T-cell (primary cell): ENCODE results near the gene TSPO. TPM values are rescaled to one million over a fixed set of nuclear protein-coding genes. Genes with fewer than 3 reads are reported as not detected.

Experiments used
- ATAC-seq, 4 experiments: fragments of 200-7000 bp in 3 of 4; fragments of 150-1000 bp in 1 of 4; cut with Tn5 transposase; replicated peaks in 1 of 4; 1 replicate in 3 of 4; 2 replicates in 1 of 4; pipeline ENCODE4 v1.10.0; 2021; ENCODE audit warnings: moderate library complexity in 3 of 4, mild to moderate bottlenecking in 2 of 4, moderate number of reproducible peaks in 1 of 4
- CTCF ChIA-PET, 2 donors: fragments of 300-600 bp; sonication (Branson Sonifier 250); formaldehyde crosslinking; loops; one replicate each; lab custom pipeline; 2022; ENCODE audit warnings: antibody characterized with exemption in 2 of 2; lab: Charles Lee
- POLR2A ChIA-PET, 2 donors: fragments of 300-600 bp; sonication (Branson Sonifier 250); formaldehyde crosslinking; loops; one replicate each; lab custom pipeline; 2022; ENCODE audit warnings: antibody characterized with exemption in 2 of 2; lab: Charles Lee
- DNase-seq, 35 experiments: peaks; one replicate each; pipeline versions ENCODE4 v3.0.0 to v3.0.0-alpha.2; 2013 to 2023
- H3K27ac ChIP-seq: one replicate; pipeline ENCODE4 v1.5.1; 2013; ENCODE audit warnings: low read length
- H3K27me3 ChIP-seq, 2 experiments: replicated peaks in 1 of 2; 1 replicate in 1 of 2; 2 replicates in 1 of 2; pipeline versions ENCODE4 v1.6.1 to v1.7.0; 2013; ENCODE audit warnings: low read length in 1 of 2, mixed read lengths in 1 of 2; ENCODE audit not compliant: control insufficient read depth in 2 of 2, insufficient read depth in 2 of 2; ENCODE audit errors: extremely low read depth in 1 of 2
- H3K36me3 ChIP-seq, 2 donors: 1 replicate in 1 of 2; 2 replicates in 1 of 2; pipeline versions ENCODE4 v1.6.1 to v1.7.0; 2013; ENCODE audit warnings: low read length in 1 of 2; ENCODE audit not compliant: control insufficient read depth in 2 of 2, insufficient read depth in 1 of 2; ENCODE audit errors: extremely low read depth in 1 of 2
- H3K4me1 ChIP-seq, 2 experiments: 1 replicate in 1 of 2; 2 replicates in 1 of 2; pipeline versions ENCODE4 v1.6.1 to v1.7.0; 2013; ENCODE audit warnings: low read length in 2 of 2, mixed read lengths in 1 of 2; ENCODE audit not compliant: insufficient read depth in 2 of 2, control insufficient read depth in 1 of 2; ENCODE audit errors: extremely low read depth in 1 of 2
- H3K4me3 ChIP-seq, 2 donors: 1 replicate in 1 of 2; 2 replicates in 1 of 2; pipeline versions ENCODE4 v1.5.1 to v1.7.0; 2013; ENCODE audit warnings: mild to moderate bottlenecking in 2 of 2, low read length in 1 of 2, moderate library complexity in 1 of 2; ENCODE audit not compliant: control insufficient read depth in 1 of 2; ENCODE audit errors: extremely low read depth in 1 of 2
- H3K9me3 ChIP-seq: 2 replicates; pipeline ENCODE4 v1.7.0; 2013
- H3K27ac Mint-ChIP-seq, 2 donors: one replicate each; pipeline ENCODE4 v1.8.0; 2020 to 2021; ENCODE audit warnings: mild to moderate bottlenecking in 2 of 2, mixed read lengths in 2 of 2
- H3K27me3 Mint-ChIP-seq, 2 donors: one replicate each; pipeline ENCODE4 v1.8.0; 2021 to 2022; ENCODE audit warnings: mixed read lengths in 2 of 2
- H3K36me3 Mint-ChIP-seq: one replicate; pipeline ENCODE4 v1.8.0; 2021; ENCODE audit warnings: mixed read lengths
- H3K4me1 Mint-ChIP-seq, 3 donors: one replicate each; pipeline ENCODE4 v1.8.0; 2020 to 2022; ENCODE audit warnings: mixed read lengths in 3 of 3, mild to moderate bottlenecking in 1 of 3
- H3K4me3 Mint-ChIP-seq, 3 donors: one replicate each; pipeline ENCODE4 v1.8.0; 2020 to 2022; ENCODE audit warnings: mild to moderate bottlenecking in 3 of 3, mixed read lengths in 3 of 3, moderate library complexity in 3 of 3
- H3K9me3 Mint-ChIP-seq, 3 donors: one replicate each; pipeline ENCODE4 v1.8.0; 2020 to 2022; ENCODE audit warnings: mixed read lengths in 3 of 3
- WGBS: methylation state at CpG from one replicate; pipeline ENCODE4 v1.1.5; 2013; ENCODE audit warnings: missing lambda C conversion rate; ENCODE audit not compliant: insufficient coverage; 5-methylcytosine and 5-hydroxymethylcytosine counted together
- total RNA-seq, 35 experiments: library from RNA in 6 of 35; stranded (reverse) in 6 of 35; fragments of 120-200 nt in 1 of 35; gene quantifications; one replicate each; pipeline versions ENCODE4 v1.2.1 to v1.2.4 and lab custom pipeline; 2013 to 2026

Gene TSPO
- total RNA-seq, 5 donors from 2014 or later (not counting 1 experiment from before 2014, with no cell fraction given), result 50.2 to 128 (median 101) TPM

DNA sequence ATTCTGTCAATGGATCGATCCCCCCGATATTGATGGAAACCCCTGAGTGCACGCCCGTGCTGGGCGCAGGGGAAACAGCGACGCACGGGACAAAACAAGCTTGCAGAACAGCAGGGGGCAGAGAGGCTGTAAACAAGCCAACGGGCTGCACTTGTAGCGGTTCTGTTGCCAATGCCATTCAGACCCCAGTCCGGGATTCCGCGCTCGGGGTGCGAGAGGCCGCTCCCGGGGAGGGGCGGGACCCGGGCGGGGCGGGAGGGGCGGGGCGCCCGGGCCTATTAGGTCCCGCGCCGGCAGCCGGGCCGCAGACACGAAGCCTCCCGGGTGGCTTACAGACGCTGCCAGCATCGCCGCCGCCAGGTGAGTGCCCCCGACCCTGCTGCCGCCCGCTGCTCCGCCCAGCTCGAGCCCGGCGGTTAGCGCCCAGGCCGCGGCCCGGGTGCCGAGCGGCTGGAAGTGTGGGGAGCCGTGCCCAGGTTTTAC lies 40.9 kb upstream of the TSPO start, which contains the start of gene BIK:
BIK (plus strand) TSS at position 307 of the 483 bp plus-strand sequence. CDS start 13,273 bp downstream, outside the sequence.
- Histone ChIP-seq H3K36me3 (peaks cover 0 to 7% of the 10 kb centered on the region in 2 donors), H3K9me3 (no peaks in the 10 kb centered on the region), H3K27me3 (peaks cover 0 to 11% of the 10 kb centered on the region in 2 experiments), H3K4me1 (peaks cover 0 to 15% of the 10 kb centered on the region in 2 experiments), H3K4me3 (peak within 1 kb of the TSS; percentile 50 to 83), H3K27ac (no peak within 1 kb of the TSS)
- Mint-ChIP-seq H3K27me3 (no peaks in the 10 kb centered on the region), H3K4me3 (peak within 1 kb of the TSS; percentile 77 to 83 (median 81)), H3K36me3 (no peaks in the 10 kb centered on the region), H3K9me3 (no peaks in the 10 kb centered on the region), H3K27ac (peak within 1 kb of the TSS in 1 of 2 donors; percentile 77), H3K4me1 (peaks cover 4 to 8% (median 6%) of the 10 kb centered on the region in 3 donors)
- peak; percentile 60 to 69 (median 66) for ATAC-seq
- CTCF ChIA-PET, result no interaction called here
- under 1% methylated on average over 49 of the region's 49 CpGs for WGBS
- DNase-seq, result peak in 32 of 35 experiments; percentile 3 to 61 (median 28)
- POLR2A ChIA-PET, result no interaction called here

DNA sequence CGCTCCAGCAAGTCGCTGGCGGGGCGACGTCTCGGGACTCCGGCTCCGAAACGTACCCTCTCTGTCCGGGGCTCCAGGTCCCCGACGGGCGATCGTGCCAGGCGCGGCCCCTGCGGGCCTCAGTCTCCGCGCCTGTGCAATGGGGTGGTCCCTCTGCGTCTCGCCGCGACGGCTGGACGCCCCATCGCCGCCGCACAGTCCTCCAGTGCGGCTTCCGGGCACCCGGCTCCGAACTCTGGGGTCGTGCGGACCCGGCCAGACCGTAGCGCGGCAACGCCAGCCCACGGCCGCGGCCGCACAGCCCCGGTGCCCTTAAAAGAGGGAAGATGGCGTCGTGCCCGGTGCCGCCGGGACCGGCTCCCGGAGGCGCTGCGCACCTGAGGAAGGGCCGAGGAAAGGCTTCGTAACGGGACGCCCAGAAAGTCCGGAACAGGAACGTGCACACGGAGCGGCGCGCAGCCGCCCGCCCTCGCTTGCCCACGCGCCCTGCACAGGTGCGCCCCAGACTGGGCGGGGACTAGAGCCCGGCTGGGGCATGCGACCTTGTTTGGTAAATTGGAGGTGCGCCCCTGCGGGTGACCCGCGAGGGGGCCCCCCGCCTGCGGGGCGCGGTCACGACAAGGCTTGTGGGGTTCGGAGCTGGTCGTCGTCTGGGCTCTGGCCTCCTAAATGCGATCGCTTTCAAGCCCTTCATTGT lies 40.3 kb upstream of the TSPO start:
- Histone ChIP-seq H3K36me3 (peaks cover 0 to 7% of the 10 kb centered on the region in 2 donors), H3K27me3 (peaks cover 0 to 11% of the 10 kb centered on the region in 2 experiments), H3K4me1 (peaks cover 0 to 15% of the 10 kb centered on the region in 2 experiments), H3K4me3 (peak overlapping the region; percentile 50 to 83), H3K27ac (no peak overlapping the region), H3K9me3 (no peaks in the 10 kb centered on the region)
- ATAC-seq, result peak; percentile 84 to 87 (median 85)
- H3K27ac Mint-ChIP-seq, result peak overlapping the region in 1 of 2 donors; percentile 16
- ChIA-PET CTCF (interaction anchor here in 1 of 2 donors (0.6 kb wide), 1 partner anchor 19 kb away, joined by 3 read pairs; no protein-coding TSS in a partner anchor), POLR2A (interaction anchor here in 1 of 2 donors (0.5 kb wide), 1 partner anchor 1730 kb away, joined by 6 read pairs; no protein-coding TSS in a partner anchor)
- H3K36me3 Mint-ChIP-seq, result no peaks in the 10 kb centered on the region
- peak in 34 of 35 experiments; percentile 15 to 67 (median 36) for DNase-seq
- H3K9me3 Mint-ChIP-seq, result no peaks in the 10 kb centered on the region
- H3K27me3 Mint-ChIP-seq, result no peaks in the 10 kb centered on the region
- 2% methylated on average over 76 of the region's 86 CpGs for WGBS
- H3K4me1 Mint-ChIP-seq, result peaks cover 4 to 8% (median 6%) of the 10 kb centered on the region in 3 donors
- peak overlapping the region; percentile 65 to 75 (median 73) for H3K4me3 Mint-ChIP-seq

DNA sequence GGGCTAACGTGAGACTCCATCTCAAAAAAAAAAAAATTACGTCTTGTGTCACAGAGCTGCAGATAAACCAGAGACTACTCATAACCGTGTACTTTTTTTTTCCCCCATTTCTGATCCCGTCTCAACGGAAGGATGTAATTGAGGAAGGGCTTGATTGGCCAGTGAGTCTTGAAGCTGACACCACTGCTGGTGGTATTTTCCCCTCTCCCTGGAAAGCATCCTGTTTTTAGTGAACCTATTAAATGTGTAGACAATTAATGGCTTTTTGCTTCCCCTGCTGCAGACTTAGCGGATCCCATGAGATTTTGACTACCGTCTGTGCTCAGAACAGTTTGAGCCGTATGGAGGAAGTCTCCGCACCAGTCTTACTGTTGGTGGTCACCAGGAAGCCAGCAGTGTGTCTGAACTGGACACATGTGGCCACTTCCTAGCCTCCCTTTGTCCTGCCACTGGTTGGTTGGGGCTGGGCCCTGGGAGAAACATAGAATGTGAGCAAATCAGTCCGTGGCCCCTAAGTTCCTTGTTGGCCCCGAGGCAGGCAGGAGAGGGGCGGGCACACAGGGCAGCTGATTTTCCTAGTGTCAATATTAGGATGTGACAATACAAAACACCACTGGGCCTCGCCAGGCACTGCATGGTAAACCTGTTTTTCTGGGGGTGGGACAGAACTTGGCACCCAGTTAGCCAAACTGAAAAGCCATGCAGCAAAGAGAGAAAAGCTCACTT lies 37.7 kb upstream of the TSPO start:
- H3K27ac Mint-ChIP-seq, result no peak overlapping the region
- no peaks in the 10 kb centered on the region for H3K9me3 Mint-ChIP-seq
- H3K4me1 Mint-ChIP-seq, result peaks cover 4 to 8% (median 7%) of the 10 kb centered on the region in 3 donors
- Histone ChIP-seq H3K27ac (no peak overlapping the region), H3K27me3 (peaks cover 0 to 11% of the 10 kb centered on the region in 2 experiments), H3K36me3 (peaks cover 0 to 7% of the 10 kb centered on the region in 2 donors), H3K4me1 (peaks cover 0 to 19% of the 10 kb centered on the region in 2 experiments), H3K9me3 (no peaks in the 10 kb centered on the region), H3K4me3 (no peak overlapping the region)
- POLR2A ChIA-PET, result no interaction called here
- CTCF ChIA-PET, result no interaction called here
- H3K4me3 Mint-ChIP-seq, result no peak overlapping the region
- 87% methylated on average over 8 of the region's 13 CpGs for WGBS
- DNase-seq, result no peak
- no peaks in the 10 kb centered on the region for H3K27me3 Mint-ChIP-seq
- no peak for ATAC-seq
- H3K36me3 Mint-ChIP-seq, result no peaks in the 10 kb centered on the region

DNA sequence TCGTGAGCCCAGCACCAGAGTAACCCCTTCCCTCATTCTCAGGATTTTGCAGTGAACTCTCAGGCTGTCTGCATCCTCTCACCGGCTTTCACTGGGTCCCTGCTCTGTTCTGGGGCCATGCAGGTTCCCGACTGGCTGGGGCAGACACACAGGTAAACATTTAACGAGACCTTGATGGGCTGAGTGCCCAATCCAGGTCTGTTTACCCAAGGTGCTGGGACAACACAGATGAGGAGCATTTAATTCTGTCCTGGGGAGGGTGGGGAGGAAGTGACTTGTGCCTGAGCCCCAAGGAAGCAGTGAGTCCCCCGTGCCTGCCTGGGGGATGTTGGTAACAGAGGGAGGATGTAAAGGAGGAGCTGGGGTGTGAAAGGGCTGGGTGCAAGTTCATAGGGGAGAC lies 36.4 kb upstream of the TSPO start:
- CTCF ChIA-PET, result no interaction called here
- H3K27ac Mint-ChIP-seq, result no peak overlapping the region
- no peak overlapping the region for H3K27ac ChIP-seq

DNA sequence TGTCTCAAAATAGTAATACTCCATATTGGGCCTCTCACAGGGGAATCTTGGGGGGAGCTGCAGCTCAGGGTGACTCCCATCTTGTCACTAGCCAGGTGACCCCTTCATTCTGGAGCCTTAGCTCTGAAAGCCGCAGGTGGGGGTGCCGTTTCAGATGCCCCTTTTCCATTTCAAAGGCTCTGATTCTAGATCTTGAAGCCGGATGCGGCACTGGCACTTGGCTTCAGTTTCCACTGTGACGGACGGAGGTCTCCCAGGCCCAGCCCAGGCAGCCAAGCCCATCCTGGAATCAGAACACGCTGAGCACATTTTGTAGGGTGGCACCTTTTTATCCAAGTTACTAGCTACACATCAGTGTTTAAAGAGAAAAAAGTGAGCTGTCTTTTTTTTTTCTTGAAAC lies 34.4 kb upstream of the TSPO start:
- Mint-ChIP-seq H3K4me3 (no peak overlapping the region), H3K36me3 (no peaks in the 10 kb centered on the region), H3K4me1 (peaks cover 0 to 7% (median 3%) of the 10 kb centered on the region in 3 donors), H3K27me3 (no peaks in the 10 kb centered on the region), H3K27ac (no peak overlapping the region), H3K9me3 (no peaks in the 10 kb centered on the region)
- Histone ChIP-seq H3K36me3 (peaks cover 0 to 7% of the 10 kb centered on the region in 2 donors), H3K4me1 (peaks cover 0 to 7% of the 10 kb centered on the region in 2 experiments), H3K4me3 (no peak overlapping the region), H3K27me3 (peaks cover 0 to 3% of the 10 kb centered on the region in 2 experiments), H3K9me3 (no peaks in the 10 kb centered on the region), H3K27ac (no peak overlapping the region)
- POLR2A ChIA-PET, result no interaction called here
- no peak for DNase-seq
- CTCF ChIA-PET, result no interaction called here
- ATAC-seq, result no peak
- 97% methylated on average over 4 of the region's 7 CpGs for WGBS

More for the DNA sequence above, 36.4 kb upstream of the TSPO start:
- Mint-ChIP-seq H3K4me3 (no peak overlapping the region), H3K4me1 (peaks cover 4 to 13% (median 11%) of the 10 kb centered on the region in 3 donors), H3K27me3 (no peaks in the 10 kb centered on the region), H3K9me3 (no peaks in the 10 kb centered on the region), H3K36me3 (no peaks in the 10 kb centered on the region)
- peaks cover 0 to 7% of the 10 kb centered on the region in 2 donors for H3K36me3 ChIP-seq
- WGBS, result 67% methylated on average over 5 of the region's 5 CpGs
- no peak overlapping the region for H3K4me3 ChIP-seq
- ATAC-seq (no peak), DNase-seq (no peak)
- no peaks in the 10 kb centered on the region for H3K9me3 ChIP-seq
- peaks cover 0 to 9% of the 10 kb centered on the region in 2 experiments for H3K27me3 ChIP-seq
- H3K4me1 ChIP-seq, result peaks cover 0 to 21% of the 10 kb centered on the region in 2 experiments
- POLR2A ChIA-PET, result no interaction called here
